Measurements from ENCODE around the gene PDE9A. TPM values are rescaled to one million over a fixed set of nuclear protein-coding genes. Genes with fewer than 3 reads are reported as not detected.

Gene PDE9A
- total and polyA plus RNA-seq, 2 experiments from 2014 or later = 26.5 to 31.1 TPM

GRCh38 chr21:42701706-42702456 is 48.5 kb downstream of the PDE9A start (continued):
- no peak for TF ChIP-seq REST (IDR thresholded peaks at IDR 0.05; ENCODE audit: unreplicated experiment)
- TF ChIP-seq ZNF331 (CRISPR knock-in tag; IDR thresholded peaks at IDR 0.05; ENCODE audit: low read depth) = no peak
- no peak for TF ChIP-seq STAT1 (IDR thresholded peaks at IDR 0.05; ENCODE audit: unreplicated experiment)
- no peak for TF ChIP-seq NANOG (IDR thresholded peaks at IDR 0.05; ENCODE audit: borderline replicate concordance)
- no peak for TF ChIP-seq EZH2phosphoT487 (IDR thresholded peaks at IDR 0.05; ENCODE audit: unreplicated experiment)
- TF ChIP-seq EZH2 (IDR thresholded peaks at IDR 0.05; ENCODE audit: low read depth, unreplicated experiment) = no peak
- no peak for TF ChIP-seq POLR2AphosphoS5 (IDR thresholded peaks at IDR 0.05; ENCODE audit: low read depth)
- no peak for TF ChIP-seq CREB1 (CRISPR knock-in tag; IDR thresholded peaks at IDR 0.05; ENCODE audit: low read depth)

- peaks cover 5% of the 10 kb centered on the region; the same call in 1 of the 2 replicates for H3F3A ChIP-seq (replicated peaks; ENCODE audit: low read depth)
- peaks cover 6% of the 10 kb centered on the region; the same call in 1 of the 2 replicates for H3K4me1 ChIP-seq (ENCODE audit: insufficient read depth)
- no peak overlapping the region for H3K27ac ChIP-seq (ENCODE audit: low read depth)
- no peaks in the 10 kb centered on the region for H3K79me2 ChIP-seq (replicated peaks; ENCODE audit: insufficient read depth)
- H3K9me2 ChIP-seq (ENCODE audit: insufficient read depth) = peaks cover 3% of the 10 kb centered on the region; the same call in 1 of the 2 replicates
- ATAC-seq (no peak), DNase-seq (ENCODE audit: low spot score) (no peak)
- no peak overlapping the region for H3K4me2 ChIP-seq
- H2AFZ ChIP-seq = no peak overlapping the region
- Mint-ChIP-seq H3K36me3 (ENCODE audit: low read depth) (peaks cover 39% of the 10 kb centered on the region), H3K4me3 (no peak overlapping the region), H3K27me3 (ENCODE audit: insufficient read depth, low read depth, poor library complexity) (peaks cover 3% of the 10 kb centered on the region), H3K9me3 (peaks cover 5% of the 10 kb centered on the region; the same call in 1 of the 3 replicates), H3K4me1 (peaks cover 24% of the 10 kb centered on the region), H3K27ac (peak overlapping the region; percentile 4; the same call in 1 of the 2 replicates)
- H3K36me3 ChIP-seq (ENCODE audit: insufficient read depth) = peaks cover 10% of the 10 kb centered on the region; the same call in 1 of the 2 replicates
- H3K4me3 ChIP-seq = no peak overlapping the region
- no peaks in the 10 kb centered on the region; the same call in 1 of the 2 replicates for H4K20me1 ChIP-seq (replicated peaks; ENCODE audit: insufficient read depth)
- H3K27me3 ChIP-seq (ENCODE audit: insufficient read depth) = no peaks in the 10 kb centered on the region
- TF ChIP-seq EZH2phosphoT487 (IDR thresholded peaks at IDR 0.05; ENCODE audit: unreplicated experiment) (no peak), ZNF114 (CRISPR knock-in tag; IDR thresholded peaks at IDR 0.05) (no peak), REST (IDR thresholded peaks at IDR 0.05; ENCODE audit: unreplicated experiment) (no peak), POLR2AphosphoS5 (IDR thresholded peaks at IDR 0.05; ENCODE audit: low read depth) (no peak), EZH2 (IDR thresholded peaks at IDR 0.05; ENCODE audit: low read depth, unreplicated experiment) (no peak), CREB1 (CRISPR knock-in tag; IDR thresholded peaks at IDR 0.05; ENCODE audit: low read depth) (no peak), CTCF (conservative IDR thresholded peaks at IDR 0.05; ENCODE audit: low read depth in 2 of 2) (no peak), JUNB (IDR thresholded peaks at IDR 0.05; ENCODE audit: unreplicated experiment) (no peak)
- TF ChIP-seq, protein P1, sequence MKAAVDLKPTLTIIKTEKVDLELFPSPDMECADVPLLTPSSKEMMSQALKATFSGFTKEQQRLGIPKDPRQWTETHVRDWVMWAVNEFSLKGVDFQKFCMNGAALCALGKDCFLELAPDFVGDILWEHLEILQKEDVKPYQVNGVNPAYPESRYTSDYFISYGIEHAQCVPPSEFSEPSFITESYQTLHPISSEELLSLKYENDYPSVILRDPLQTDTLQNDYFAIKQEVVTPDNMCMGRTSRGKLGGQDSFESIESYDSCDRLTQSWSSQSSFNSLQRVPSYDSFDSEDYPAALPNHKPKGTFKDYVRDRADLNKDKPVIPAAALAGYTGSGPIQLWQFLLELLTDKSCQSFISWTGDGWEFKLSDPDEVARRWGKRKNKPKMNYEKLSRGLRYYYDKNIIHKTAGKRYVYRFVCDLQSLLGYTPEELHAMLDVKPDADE (IDR thresholded peaks at IDR 0.05) = no peak
Observed at GRCh38 chr21:42702720-42703119, 49.3 kb downstream of the PDE9A start.
